NCI-H446 (cell line): ENCODE data around the gene EPS8.

Source experiments
- DNase-seq, 2 experiments: peaks; one replicate each; lab custom pipeline; 2025; lab: John Stamatoyannopoulos, UW

The EPS8 gene

GRCh38 chr12:15601210-15601800 lies 187.9 kb downstream of the EPS8 start:
- DNase-seq, result no peak

- no peak for DNase-seq
These were observed 188.8 kb downstream of the EPS8 start for GRCh38 chr12:15600223-15600935.

- peak; percentile 33 to 82 for DNase-seq
These were observed 189.7 kb downstream of the EPS8 start for GRCh38 chr12:15599266-15600037.

- DNase-seq, result no peak
These were observed 191.9 kb downstream of the EPS8 start for GRCh38 chr12:15597125-15597830.

GRCh38 chr12:15596174-15596573 lies 193.0 kb downstream of the EPS8 start:
- DNase-seq, result no peak

DNA sequence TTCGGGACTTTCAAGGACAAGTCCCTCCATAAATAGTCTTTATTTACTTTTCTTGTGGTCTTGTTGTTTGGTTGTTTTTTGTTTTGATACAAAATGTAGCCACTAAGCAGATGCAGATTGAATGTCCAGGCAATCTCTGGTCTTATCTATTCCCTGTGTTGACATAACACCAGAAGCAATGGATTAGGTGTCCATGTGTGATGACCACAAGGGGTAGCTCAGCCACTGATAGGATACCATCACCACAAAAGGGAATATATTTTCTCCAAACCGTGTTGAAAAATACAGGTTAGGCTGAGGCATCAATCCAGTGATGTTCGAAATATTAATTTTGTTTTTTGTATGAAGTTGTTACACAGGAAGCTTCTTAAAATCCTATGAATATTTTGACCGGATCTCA lies 196.3 kb downstream of the EPS8 start:
- DNase-seq, result no peak

DNA sequence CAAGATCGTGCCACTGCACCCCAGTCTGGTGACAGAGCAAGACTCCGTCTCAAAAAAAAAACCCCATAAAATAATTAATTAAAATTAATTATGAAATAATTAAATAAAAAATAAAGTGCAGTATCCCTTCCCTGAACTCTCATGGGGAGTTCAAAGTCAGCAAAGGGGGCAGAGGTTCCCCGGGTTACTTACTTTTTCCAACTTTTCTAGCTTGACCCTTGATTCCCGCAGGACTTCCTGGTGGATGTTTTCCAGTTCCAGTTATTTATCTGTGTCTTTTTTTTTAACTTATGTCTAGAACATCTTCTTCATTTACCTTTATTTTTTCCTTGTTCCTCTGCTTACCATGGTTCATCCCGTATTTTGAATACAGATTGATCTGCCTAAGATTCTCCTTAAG lies 197.4 kb downstream of the EPS8 start:
- DNase-seq, result no peak

GRCh38 chr12:15590180-15590826 lies 198.9 kb downstream of the EPS8 start:
- DNase-seq, result peak; percentile 67 to 71

DNA sequence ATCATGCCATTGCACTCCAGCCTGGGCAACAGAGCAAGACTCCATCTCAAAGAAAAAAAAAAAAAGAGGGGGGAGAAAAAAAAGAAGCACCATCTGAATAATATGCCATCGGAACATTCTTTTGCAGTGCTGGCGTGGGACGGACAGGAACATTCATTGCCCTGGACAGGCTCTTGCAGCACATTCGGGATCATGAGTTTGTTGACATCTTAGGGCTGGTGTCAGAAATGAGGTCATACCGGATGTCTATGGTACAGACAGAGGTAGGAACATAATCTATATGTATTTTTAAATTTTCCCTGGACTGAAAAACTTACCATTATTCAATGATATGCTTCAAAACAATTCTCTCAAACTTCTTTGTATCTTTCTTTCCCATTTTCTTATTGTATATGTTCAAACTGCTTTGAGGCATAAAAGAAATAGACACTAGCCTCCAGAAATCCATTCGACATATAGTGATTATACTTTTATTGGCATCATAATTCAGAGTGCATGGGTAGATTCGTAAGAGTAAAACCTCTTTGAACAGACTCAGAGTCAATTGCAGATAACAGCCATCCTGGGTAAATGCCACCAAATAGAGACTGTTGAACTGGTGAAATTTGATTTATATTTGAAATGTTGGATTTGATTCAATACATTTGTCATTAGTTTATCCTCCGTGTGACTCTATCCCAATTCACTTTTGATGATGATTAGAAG lies 199.7 kb downstream of the EPS8 start:
- no peak for DNase-seq

DNA sequence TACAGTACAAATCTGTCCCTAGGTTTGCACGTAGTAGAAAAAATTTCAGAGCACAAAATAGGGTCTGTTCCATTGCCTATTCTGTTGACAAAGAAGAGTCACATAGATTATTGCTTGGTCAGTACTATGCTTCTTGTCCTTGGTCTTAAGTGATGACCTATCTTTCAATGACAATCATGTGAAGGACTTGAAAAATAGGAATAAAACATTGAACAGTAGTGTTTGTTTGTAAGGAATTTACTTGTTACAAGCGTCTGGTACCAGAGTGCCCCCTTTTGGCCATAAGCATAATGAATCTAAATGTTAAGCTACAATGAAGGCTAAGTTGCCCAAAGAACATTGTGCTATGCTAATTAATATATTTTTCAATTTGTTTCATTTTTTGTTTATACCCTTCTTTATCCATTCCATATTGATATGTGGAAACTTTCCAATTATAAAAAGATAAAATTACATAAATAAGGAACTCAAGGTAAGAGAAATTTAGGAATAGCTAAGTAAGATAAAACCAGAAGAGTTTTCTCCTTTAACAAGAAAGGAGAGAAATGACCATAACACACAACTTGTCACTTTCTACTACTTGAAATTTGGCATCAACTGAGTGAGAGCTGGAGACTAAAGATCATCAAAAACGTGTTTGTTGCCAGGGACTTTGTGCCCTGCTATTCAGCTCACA lies 204.7 kb downstream of the EPS8 start:
- peak; percentile 13 to 59 for DNase-seq

- DNase-seq, result no peak
These were observed 205.4 kb downstream of the EPS8 start for GRCh38 chr12:15583804-15584203.

DNA sequence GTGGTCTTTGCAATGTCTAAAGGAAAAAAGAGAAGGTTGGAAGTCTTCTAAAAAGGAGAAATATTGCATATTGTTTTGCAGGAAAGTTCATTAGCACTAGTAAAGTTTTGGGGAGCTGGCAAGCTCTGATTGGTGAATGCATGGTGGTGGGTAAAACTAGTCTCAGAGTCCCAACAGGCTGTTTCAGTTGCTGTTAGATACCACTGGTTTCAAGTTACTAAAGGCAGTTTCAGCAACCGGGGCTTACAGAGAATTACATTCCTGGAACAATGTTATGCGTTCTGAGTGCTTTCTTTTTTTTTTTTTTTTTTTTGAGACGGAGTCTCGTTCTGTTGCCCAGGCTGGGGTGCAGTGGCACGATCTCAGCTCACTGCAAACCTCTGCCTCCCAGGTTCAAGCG lies 208.2 kb downstream of the EPS8 start:
- no peak for DNase-seq

DNA sequence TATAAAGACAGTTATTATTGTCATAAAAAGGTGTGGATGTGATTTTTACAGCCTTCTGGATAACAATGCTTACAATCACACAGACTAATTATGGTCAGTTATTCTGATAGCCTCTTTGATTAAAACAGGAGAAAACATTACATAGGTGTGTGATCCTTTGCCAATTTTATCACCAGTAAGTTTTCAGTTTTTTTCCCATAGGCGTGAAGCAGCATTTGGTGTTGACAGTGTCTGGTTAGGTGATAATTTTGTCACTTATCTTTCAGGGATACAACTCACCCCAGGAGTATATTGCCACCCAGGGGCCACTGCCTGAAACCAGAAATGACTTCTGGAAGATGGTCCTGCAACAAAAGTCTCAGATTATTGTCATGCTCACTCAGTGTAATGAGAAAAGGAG lies 208.8 kb downstream of the EPS8 start:
- DNase-seq, result no peak

DNA sequence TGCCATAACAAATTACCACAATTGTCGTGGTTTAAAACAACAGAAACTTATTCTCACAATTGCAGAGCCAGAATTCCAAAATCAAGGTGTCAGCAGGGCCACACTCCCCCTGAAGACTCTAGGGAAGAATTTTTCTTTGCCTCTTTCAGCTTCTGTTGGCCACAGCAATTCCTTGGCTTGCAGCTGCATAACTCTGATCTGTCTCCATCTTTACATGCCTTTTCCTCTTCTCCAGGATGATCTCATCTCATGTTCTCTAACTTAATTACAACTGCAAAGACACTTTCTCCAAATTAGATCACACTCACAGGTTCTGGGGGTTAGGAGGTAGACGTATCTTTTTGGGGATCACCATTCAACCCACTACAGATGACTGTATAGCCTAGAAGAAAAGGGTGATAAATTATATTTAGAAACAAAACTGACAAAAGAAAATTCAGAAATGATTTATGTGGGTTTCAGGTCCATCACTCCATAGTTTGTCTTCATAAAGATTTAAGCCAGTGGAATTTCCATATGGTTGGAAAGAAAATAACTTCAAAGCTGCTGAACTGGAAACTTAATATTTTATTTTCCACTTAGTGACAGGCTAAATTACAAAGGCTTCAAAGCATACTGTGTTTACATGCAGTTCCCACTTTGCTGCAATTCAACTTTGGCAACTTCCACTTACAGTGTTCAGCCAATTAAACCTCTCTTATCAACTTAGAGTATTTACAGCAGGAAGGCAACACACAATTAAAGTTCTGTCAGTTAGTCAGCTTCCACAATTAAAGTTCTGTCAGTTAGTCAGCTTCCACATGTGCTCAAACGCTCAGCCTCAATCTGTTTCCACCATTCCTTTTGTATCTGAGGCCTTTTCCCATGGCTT lies 213.3 kb downstream of the EPS8 start:
- no peak for DNase-seq

DNA sequence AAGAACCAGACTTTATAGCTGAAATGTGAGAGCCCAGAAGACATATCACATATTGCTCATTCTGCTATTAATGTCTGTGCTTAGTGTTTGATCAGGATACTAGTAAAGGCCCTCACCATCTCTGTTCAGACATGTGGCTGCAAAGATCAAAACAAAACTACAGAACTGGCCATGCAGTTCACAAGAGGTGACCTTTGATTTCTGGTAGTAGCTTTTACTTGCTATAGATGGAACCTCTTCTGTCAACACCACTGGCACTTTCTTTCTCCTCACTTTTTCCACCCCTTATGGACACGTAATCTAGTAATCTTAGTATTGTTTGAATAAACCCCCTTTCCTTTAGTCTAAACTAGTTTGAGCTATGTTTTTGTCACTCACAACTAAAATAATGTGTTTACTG lies 214.8 kb downstream of the EPS8 start:
- no peak for DNase-seq
